MM.1S (cell line): ENCODE data around the gene PRKAG2.

Source experiments
- CTCF ChIP-seq: fragments of 300-600 bp; sonication (generic); IDR thresholded peaks from 2 replicates; pipeline ENCODE4 v1.5.1; 2016; ENCODE audit warnings: antibody characterized with exemption, low read length, mixed read lengths
- EZH2 ChIP-seq: fragments of 300-600 bp; sonication (generic); optimal IDR thresholded peaks from 2 replicates; pipeline ENCODE3; 2017; ENCODE audit warnings: low read depth, mild to moderate bottlenecking, antibody characterized with exemption, low read length, mixed read lengths

- TF ChIP-seq CTCF (no peak), EZH2 (no peak)
Measured at GRCh38 chr7:151571471-151571870, 305.4 kb downstream of the PRKAG2 start.
